ENCODE measurements around the gene PPP1R26. TPM values are rescaled to one million over a fixed set of nuclear protein-coding genes. Genes with fewer than 3 reads are reported as not detected.
"Not testable (repeated sequence)": the region's sequence is repeated elsewhere in the genome, so short reads cannot be mapped to it uniquely, and the experiment has no call there.

The PPP1R26 gene
- polyA plus RNA-seq, 3 donors = 34.1 to 37.1 (median 36.0) TPM

DNA sequence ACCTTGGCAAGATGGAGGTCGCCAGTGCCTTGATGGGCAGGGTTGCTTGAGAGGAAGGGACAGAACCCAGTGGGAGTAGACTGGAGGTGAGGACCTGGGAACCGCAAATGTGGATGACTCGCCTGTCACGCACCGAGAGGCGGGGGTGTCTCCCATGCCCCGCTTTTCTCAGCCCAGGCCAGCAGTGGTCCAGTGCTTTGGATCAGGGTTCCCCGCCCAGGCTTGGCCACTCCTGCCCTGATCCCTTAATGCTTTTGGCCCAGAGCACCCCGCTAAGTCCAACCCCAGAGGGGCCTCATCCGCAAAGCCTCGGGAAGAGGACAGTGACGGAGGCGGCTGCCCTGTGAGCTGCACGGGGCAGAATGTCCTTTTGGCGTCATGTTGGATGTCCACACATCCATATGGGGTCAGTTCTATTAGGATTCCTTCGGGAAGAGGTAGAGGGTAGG, 23.3 kb downstream of the PPP1R26 start:
- no peak for DNase-seq

DNA sequence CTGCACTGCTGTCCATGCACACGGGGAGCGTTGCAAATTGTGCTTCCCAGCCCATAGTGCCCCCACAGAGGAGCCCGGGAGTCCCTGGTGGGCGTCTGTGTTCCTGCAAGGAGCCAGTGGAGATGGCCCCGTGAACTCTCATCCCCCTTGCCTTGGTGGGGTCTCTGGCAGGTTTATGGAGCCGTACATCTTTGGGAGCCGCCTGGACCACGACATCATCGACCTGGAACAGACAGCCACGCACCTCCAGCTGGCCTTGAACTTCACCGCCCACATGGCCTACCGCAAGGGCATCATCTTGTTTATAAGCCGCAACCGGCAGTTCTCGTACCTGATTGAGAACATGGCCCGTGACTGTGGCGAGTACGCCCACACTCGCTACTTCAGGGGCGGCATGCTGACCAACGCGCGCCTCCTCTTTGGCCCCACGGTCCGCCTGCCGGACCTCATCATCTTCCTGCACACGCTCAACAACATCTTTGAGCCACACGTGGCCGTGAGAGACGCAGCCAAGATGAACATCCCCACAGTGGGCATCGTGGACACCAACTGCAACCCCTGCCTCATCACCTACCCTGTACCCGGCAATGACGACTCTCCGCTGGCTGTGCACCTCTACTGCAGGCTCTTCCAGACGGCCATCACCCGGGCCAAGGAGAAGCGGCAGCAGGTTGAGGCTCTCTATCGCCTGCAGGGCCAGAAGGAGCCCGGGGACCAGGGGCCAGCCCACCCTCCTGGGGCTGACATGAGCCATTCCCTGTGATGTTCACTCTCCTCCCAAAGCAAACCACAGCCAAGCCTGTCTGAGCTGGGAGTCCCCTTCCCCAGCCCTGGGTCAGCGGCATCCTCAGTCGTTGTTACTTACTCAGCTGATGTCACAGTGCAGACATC, 24.0 kb downstream of the PPP1R26 start:
- DNase-seq = no peak

DNA sequence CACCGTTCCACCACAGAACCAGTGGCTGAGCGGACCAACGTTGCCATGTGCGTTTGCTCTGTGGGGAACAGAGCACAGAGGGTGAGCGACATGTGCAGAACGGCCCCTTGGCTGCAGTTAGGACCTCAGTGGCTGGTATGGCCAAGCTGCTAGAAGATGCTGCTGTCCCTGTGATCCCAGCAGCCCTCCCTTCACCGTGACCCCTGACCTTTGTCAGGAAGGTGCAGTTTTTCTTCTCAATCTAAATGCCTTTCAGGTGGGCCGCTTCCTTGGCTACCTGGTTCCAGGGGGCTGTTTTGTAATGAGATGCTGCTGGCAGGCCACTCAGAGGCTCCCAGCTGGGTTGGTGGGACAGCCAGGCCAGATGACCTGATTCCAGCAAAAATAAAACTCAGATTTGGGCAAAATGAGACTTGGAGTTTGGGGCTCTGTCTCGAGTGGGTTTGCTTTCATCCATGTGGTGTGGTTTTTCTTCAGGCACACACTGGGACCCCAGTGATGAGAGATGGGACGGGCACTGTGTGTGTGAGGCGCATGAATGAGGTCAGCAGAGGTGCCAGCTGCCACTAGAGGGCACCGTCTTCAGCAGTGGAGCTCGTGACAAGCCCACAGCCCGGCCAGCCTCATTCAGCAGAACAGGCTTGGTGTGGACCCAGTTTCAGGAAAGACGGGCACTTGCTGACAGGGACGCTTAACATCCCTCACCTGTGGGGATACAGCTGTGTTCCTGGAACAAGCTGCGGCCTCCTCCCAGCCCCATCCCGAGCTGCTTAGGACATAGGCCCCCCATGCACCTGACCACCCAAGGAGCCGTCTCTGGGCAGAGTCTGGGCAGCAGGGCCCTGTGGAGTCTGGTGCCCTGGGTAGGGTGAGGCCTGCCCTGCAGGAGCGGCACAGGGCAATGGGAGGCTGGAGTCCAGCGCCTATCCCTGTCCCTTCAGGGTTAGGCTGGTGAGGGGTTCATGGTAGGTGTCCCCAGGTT, 25.0 kb downstream of the PPP1R26 start:
- peak; percentile 44 for DNase-seq

DNA sequence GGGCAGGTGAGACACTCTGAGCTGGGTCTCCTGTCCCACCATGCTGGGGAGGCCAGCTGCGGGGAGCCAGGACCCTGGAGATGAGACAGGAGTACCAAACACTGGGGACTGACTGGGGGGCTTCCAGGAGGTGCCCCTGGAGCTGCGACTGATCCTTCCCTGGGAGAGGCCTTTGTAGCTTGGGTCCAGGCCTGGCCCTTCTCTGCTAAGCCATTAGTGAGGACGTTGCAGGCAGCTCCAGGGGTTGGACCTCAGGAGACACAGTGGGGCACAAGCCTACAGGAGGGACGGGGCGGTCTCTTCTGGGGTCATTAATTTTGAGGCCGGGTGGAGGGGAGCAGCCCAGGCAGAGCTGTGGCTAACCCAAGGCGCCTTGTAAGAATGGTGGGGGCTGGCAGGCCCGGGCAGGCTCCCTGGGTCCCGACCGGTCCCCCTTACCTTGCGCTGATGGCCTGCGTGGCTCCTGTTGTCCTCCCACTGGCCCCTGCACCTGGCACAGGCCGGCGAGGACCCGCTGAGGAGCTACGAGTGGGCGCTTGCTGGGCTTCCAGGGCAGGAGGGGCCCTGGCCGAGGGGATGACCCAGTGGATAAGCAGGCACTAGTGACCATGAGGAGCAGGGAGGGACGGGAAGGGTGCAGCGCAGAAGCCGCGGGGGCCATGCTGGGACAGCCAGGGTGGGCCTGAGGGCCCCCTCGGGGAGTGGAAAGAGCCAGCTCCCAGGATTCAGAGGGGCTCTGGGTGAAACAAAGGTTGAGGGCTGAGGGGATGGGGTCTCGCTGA, 26.0 kb downstream of the PPP1R26 start:
- DNase-seq = no peak

DNA sequence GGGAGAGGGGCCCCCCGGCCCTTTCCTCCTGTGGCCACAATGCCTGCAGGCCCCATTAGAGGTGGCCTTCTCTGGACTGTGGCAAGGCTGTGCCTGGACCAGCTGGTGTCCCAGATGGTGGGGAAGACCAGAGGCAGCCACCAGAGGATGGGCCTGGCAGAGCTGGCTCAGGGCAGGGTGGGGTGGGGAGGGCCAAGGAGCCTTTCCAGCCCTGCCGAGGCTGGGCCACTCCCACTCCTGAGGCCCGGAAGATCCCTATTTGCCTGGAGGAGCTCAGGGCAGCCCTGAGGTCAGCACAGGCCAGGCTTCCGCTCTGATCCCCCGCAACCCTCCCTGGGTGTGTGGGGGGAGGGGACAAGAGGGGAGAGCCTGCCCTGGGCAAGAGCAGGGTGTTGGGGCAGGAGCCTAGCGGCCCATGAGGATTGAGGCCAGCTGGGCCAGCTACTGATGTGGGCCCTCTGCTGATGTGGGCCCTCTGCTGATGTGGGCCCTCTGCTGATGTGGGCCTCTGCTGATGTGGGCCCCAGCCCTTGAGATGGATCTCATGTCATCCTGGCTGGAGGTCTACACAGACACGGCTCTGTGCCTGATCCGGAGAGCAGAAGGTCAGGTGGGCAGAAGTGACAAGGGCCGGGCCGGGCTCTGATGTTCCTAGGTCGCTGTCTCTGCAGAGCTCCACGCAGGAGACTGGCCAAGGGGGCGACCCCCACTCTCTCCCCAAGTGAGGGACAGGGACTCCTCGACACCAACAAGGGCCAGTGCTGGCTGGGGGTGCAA, 26.9 kb downstream of the PPP1R26 start:
- DNase-seq = no peak

DNA sequence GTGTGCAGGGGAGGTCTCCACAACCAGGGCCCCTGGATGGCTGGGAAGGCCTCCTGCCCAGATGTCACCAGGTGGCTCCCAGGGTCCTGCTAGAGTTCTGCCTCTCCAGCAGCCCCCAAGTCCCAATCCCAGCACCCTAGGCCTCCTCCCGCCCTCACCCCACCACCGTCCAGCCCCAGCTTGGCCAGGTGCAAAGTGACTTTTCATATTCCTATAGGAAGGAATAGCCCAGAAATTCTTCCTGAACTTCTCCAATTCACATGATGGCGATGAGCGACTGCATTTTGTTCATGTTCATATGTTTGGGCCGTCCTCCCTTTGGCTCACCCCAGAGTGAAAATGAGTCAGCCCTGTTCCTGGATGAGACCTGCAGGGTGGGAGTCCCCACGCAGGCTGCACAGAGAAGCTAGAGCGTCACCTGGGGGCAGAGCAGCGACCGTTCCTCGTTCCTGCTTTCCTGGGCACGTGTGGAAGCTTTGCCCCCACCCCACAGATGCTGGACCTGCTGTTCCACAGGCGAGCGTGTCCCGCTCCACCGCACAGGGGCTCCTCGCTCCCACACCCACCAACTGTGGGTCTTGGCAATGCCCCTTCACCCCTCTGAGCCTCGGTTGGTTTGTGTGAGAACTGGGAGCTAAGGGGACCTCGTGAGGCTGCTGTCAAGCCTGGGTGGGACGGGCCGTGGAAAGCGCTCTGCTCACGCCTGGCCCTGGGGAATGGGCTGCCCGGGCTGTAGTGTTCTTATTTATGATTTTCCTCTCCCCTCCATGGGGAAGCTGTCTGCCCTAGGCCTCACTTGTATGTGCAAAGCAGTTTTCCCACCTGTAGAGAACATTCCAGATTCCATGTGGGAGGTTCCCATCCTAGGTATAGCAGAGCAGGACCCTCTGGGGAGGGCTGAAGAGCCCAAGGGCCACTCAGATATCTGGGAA, 27.8 kb downstream of the PPP1R26 start:
- DNase-seq = no peak

DNA sequence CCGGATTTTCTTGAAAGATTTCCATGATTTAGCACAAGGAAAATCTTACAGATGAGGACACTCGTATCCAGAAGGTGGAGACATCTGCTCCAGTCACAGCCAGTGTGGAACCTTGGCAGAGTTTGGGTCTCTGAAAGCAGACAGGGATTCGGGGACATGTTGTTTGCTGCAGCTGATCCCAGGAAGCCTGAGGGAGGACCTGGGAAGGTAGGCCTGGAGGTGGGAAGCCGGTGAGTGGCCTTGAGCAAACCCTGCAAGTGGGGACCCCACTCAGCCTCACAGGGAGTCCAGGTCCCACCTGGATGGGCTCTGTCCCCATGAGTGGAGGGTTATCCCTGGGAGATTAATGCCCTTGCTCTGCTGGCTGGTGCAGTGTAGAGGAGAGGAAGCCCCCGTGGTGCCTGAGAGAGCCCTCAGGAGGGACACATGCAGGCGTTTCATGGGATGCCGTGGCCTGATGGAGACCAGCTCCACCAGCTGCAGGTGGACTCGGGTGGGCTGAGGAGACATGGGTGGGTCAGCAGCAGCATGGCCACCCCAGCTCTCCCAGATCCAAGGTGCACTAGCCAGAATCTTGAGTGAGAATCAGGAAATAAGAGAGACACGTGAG, 28.7 kb downstream of the PPP1R26 start:
- no peak for DNase-seq

DNA sequence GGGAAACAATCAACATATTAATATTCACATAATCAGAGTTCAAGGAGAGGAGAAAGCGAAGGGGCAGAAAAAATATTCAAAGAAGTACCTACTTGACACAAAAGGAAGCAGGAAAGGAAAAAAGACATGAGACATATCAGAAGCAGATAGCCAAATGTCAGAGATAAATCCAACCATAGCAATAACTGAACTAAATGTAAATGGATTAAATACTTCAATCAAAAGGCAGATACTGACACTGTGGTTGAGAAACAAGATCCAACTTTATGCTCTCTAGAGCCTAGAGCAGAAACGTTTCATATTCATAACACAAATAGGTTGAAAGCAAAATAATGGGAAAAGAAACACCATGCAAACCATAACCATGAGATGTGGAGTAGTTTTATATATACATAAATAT, 29.9 kb downstream of the PPP1R26 start:
- DNase-seq = no peak

DNA sequence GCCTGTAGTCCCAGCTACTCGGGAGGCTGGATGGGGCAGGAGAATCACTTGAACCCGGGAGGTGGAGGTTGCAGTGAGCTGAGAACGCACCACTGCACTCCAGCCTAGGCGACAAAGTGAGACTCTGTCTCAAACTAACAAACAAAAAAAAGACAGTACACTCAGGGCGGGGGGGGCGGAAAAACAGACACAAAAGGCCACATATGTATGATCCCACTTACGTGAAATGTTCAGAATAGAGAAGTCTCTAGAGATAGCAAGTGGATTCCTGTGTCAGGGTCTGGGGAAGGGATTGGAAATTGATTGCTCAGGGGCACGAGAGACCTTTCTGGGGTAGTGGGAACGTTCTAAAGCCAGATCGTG, 32.6 kb downstream of the PPP1R26 start:
- DNase-seq = no peak

DNA sequence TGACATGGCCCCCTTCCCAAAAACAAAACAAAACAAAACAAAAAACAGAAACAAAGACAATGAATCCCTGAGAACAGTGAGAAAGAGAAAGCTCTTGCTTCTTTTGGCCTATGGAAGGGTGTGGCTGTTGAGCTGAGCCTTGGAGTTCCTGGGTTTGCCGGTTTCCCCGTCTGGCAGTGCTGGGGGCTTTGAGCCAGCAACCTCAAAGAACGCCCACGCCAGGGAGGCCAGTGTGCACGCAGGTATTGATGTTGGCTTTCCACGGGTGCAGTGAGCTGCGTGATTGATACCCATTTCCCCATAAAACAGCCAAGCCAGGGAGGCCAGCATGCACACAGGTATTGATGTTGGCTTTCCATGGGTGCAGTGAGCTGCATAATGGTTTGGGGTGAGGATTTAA, 33.3 kb downstream of the PPP1R26 start:
- no peak for DNase-seq

DNA sequence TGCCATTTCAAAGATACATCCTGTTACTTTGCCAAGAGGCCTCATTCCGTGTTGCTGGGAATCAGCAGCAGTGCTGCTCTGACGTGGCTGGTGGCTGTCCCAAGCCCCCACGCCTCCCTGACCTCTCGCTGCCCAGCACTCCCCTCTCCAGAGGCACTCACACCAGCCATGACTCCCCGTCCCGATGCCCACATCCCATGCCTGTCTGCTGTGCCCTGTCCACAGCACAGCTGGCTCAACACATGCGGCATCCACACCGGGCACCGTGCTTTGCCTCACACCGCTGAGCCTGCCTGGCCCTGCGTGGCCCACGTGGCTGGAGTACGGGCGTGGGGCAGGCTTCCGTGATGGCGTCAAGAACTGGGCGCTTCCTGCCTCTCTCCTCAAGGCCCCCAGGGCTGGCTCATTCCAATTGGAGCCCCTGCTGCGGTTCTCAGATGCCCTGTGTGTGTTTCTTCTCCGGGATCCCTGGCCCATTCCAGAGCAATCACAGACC, 33.8 kb downstream of the PPP1R26 start:
- DNase-seq = no peak

DNA sequence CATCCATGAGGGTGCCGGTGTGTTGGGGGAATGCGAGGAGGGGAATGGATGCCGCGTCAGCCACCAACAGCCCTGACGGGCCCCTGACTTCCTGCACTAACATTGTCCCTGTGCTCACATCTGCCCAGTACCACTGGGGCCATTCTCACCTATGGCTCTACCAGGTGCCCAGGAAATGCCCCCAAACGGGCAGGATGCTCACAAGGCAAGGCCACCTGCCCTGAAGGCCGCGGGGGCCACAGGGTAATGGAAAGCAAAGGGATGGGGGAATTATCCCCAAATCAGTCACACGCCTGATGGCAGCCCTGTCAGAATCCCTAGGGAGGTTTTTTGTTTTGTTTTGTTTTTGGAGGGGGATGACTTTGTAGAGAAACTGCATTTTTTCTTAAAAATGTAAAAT, 34.3 kb downstream of the PPP1R26 start:
- DNase-seq = not testable (repeated sequence)

DNA sequence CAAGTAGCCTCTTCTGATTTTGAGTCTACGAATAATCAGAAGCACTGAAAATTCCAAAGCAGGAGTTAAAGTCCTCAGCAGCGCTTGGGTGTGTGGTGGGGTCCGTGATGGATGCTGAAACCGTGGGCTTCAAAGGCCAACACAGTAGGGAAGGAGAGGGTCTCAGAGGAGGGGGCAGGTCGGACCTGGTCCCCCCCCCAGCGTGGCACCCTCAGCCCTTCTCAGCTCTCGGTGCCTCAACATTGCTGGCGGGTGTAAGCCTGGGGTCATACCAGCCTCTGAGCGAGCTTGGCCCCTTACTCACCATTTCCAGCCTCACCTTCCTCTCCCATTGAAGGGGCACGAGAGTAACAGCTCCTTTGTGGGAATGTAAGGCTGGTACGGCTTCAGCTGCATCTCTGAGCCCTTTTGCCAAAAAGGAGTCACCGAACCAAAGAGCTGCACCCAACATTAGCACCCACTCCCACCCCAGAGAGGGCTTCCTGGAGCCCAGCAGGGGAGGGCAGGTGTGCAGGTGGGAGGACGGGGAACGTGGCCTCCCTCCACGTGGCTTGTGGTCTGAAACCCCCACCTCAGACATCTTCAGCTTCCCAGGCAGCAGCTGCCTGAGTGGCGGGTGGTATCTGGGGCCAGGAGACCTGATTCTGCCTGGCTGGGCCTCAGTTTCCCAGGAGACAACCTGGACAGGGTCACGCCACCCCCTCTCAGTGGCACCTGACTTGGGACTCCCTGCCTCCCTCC, 34.9 kb downstream of the PPP1R26 start:
- DNase-seq = no peak

DNA sequence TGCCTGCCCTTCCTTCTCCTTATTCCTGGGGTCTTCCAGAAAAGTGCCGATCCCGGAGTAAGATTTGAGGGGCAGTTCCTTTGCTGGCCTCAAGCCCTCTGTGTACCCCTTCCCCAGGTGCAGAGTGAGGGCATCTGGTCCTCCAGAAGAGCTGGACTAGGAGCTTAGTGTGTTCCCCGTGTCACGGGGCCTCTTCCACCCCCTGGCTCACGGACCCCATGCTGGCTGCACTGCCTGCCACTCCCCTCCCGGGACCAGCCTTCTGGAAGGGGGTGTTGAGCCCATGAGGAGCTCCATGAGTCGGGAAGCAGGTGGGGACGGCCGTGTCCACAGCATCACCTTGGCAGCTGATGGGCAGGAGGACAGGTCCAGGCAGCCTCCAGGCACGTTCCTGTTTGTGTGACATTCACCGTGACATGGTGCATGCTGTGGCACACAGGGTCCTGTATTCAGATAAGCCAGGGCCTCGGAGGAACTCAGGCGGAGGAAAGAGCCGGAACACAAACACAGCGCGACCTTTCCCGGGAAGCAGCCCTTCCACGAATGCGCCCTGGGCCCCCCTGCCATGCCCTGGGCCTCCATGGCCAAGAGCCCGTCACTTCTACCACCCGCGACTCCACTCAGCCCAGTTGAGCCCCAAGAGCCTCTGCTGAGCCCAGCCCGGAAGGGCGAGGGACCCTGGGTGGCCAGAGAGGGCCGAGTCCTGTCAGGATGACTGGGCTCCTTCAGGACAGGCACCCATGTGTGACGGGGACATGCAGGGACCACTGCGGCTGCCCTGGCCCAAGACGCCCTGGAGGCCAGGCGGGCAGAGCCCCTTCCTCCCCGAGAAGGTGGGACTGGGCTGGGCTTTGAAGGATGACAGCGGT, 35.7 kb downstream of the PPP1R26 start:
- DNase-seq = no peak

DNA sequence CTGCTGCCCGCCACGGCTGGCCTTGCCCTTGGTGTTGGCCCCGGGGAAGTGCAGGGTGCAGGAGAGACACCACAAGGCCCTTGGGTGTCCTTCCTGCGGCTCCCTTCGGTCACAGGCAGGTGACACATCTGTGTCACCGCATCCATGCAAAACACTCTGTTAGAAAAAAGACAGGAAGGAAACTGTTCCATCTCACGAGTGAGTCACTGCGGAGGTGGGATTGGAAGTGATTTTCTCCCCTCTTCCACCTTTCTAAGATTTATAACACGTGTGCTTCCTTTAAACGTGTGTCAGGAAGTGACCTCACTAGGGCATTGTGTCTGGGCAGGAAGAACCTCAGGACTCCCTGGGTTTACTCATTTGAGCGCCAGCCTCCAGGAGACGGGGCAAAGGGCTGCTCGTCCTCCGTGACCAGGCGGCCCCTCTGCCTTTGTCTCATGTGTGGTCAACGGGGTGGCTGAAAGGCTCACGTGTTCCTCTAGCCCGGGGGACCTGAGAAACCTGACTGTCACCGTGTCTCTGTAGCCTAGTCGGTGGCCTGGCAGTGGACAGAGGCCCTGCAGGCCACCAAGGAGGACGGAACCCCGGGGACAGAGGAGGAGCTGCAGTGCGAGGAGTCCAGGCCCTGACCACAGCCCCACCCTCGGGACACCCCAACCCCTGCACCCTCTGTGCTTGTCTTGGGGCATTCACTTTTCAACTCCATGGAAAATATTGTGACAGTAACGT, 36.7 kb downstream of the PPP1R26 start:
- DNase-seq = no peak

DNA sequence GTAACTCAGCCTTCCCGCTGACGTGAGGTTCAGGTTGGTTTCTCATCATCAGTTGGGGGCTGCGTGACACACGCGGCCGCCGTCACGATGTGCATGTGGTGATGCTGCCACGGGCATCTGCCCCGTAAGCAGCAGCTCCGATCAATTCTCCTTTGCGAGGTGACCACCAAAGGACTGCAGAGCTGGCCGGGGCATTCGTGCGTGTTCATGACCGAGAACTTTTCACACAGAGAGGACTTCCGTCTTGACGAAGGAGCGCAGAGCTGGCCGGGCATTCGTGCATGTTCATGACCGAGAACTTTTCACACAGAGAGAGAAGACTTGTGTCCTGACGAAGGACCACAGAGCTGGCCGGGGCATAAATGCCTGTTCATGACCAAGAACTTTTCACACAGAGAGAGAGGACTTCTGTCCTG, 37.8 kb downstream of the PPP1R26 start:
- no peak for DNase-seq

Data from renal pelvis (tissue), 4 donors.